ENCODE results near the gene MAPK8.

The MAPK8 gene

DNA sequence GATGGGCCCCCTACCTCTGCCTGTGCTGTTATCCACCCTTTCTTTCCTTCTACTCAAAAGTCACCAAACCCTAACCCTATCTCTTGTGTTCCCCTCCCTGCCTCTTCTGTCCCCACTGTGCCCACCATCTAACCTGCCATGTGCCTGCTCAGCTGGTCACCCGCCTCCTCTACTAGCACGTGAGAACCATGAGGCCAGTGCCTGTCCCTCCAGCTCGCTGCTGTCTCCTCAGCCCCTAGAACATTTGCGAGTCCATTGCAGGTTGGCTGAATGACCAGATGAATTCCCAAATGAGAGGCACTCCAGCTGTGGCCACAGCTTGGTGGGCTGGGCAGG lies 169.4 kb downstream of the MAPK8 start:
- DNase-seq (ENCODE audit: extremely low read depth, insufficient read length) = no peak

GRCh38 chr10:48476279-48476982 lies 170.0 kb downstream of the MAPK8 start:
- no peak overlapping the region for H3K4me3 ChIP-seq (replicated peaks; ENCODE audit: low read depth, low read length)
- DNase-seq (ENCODE audit: extremely low read depth, insufficient read length) = no peak
- H3K36me3 ChIP-seq (ENCODE audit: control insufficient read depth, insufficient read depth, low read length) = no peaks in the 10 kb centered on the region
- TF ChIP-seq, protein P1, sequence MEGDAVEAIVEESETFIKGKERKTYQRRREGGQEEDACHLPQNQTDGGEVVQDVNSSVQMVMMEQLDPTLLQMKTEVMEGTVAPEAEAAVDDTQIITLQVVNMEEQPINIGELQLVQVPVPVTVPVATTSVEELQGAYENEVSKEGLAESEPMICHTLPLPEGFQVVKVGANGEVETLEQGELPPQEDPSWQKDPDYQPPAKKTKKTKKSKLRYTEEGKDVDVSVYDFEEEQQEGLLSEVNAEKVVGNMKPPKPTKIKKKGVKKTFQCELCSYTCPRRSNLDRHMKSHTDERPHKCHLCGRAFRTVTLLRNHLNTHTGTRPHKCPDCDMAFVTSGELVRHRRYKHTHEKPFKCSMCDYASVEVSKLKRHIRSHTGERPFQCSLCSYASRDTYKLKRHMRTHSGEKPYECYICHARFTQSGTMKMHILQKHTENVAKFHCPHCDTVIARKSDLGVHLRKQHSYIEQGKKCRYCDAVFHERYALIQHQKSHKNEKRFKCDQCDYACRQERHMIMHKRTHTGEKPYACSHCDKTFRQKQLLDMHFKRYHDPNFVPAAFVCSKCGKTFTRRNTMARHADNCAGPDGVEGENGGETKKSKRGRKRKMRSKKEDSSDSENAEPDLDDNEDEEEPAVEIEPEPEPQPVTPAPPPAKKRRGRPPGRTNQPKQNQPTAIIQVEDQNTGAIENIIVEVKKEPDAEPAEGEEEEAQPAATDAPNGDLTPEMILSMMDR (IDR thresholded peaks at IDR 0.05; ENCODE audit: insufficient read depth, low read length, poor library complexity, severe bottlenecking) = no peak
- H3K27me3 ChIP-seq (replicated peaks; ENCODE audit: control insufficient read depth, insufficient read depth, low read length) = no peaks in the 10 kb centered on the region; the same call in 1 of the 2 replicates

More for the DNA sequence above, 169.4 kb downstream of the MAPK8 start:
- H3K27me3 ChIP-seq (replicated peaks; ENCODE audit: control insufficient read depth, insufficient read depth, low read length) = no peaks in the 10 kb centered on the region; the same call in 1 of the 2 replicates
- TF ChIP-seq, protein P1 (IDR thresholded peaks at IDR 0.05; ENCODE audit: insufficient read depth, low read length, poor library complexity, severe bottlenecking) = no peak
- H3K4me3 ChIP-seq (replicated peaks; ENCODE audit: low read depth, low read length) = no peak overlapping the region
- no peaks in the 10 kb centered on the region for H3K36me3 ChIP-seq (ENCODE audit: control insufficient read depth, insufficient read depth, low read length)

DNA sequence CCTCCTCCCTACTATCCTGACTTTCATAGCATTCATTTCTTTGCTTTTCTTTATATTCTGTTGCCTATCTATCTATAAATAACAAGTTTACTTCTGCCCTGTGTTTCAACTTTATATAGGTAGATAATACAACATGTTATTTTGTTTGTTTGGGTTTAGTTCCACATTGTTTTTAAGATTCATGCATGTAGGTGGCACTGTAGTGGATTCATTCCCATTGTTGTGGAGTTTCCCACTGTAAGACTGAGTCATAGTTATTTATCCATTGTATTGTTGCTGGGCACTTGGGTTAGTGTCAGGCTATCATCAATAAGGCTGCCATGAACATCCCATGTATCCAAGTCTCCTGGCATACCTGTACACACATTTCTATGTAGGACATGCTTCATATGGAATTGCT lies 170.7 kb downstream of the MAPK8 start:
- Histone ChIP-seq H3K4me3 (replicated peaks; ENCODE audit: low read depth, low read length) (no peak overlapping the region), H3K27me3 (replicated peaks; ENCODE audit: control insufficient read depth, insufficient read depth, low read length) (no peaks in the 10 kb centered on the region; the same call in 1 of the 2 replicates), H3K36me3 (ENCODE audit: control insufficient read depth, insufficient read depth, low read length) (no peaks in the 10 kb centered on the region)
- TF ChIP-seq, protein P1 (IDR thresholded peaks at IDR 0.05; ENCODE audit: insufficient read depth, low read length, poor library complexity, severe bottlenecking) = no peak
- no peak for DNase-seq (ENCODE audit: extremely low read depth, insufficient read length)

GRCh38 chr10:48477616-48478015 lies 171.1 kb downstream of the MAPK8 start:
- TF ChIP-seq, protein P1 (IDR thresholded peaks at IDR 0.05; ENCODE audit: insufficient read depth, low read length, poor library complexity, severe bottlenecking) = no peak
- Histone ChIP-seq H3K27me3 (replicated peaks; ENCODE audit: control insufficient read depth, insufficient read depth, low read length) (no peaks in the 10 kb centered on the region; the same call in 1 of the 2 replicates), H3K36me3 (ENCODE audit: control insufficient read depth, insufficient read depth, low read length) (no peaks in the 10 kb centered on the region), H3K4me3 (replicated peaks; ENCODE audit: low read depth, low read length) (no peak overlapping the region)
- DNase-seq (ENCODE audit: extremely low read depth, insufficient read length) = no peak

- TF ChIP-seq, protein P1 (IDR thresholded peaks at IDR 0.05; ENCODE audit: insufficient read depth, low read length, poor library complexity, severe bottlenecking) = no peak
- H3K36me3 ChIP-seq (ENCODE audit: control insufficient read depth, insufficient read depth, low read length) = no peaks in the 10 kb centered on the region
- no peaks in the 10 kb centered on the region; the same call in 1 of the 2 replicates for H3K27me3 ChIP-seq (replicated peaks; ENCODE audit: control insufficient read depth, insufficient read depth, low read length)
- no peak for DNase-seq (ENCODE audit: extremely low read depth, insufficient read length)
- no peak overlapping the region for H3K4me3 ChIP-seq (replicated peaks; ENCODE audit: low read depth, low read length)
Observed at GRCh38 chr10:48478469-48478868, 172.0 kb downstream of the MAPK8 start.
